Regular cardiac myocyte (primary cell): Measurements from ENCODE around the gene BIK. TPM values are rescaled to one million over a fixed set of nuclear protein-coding genes. Genes with fewer than 3 reads are reported as not detected.

Experiments
- total RNA-seq: library from RNA; depleted of rRNA; stranded (reverse); fragments of >200 nt; gene quantifications from 2 replicates; pipeline ENCODE4 v1.2.3, GENCODE V29; 2014

The BIK gene
- total RNA-seq, result under 0.01 TPM in 1 of 2 replicates, not detected in the other

DNA sequence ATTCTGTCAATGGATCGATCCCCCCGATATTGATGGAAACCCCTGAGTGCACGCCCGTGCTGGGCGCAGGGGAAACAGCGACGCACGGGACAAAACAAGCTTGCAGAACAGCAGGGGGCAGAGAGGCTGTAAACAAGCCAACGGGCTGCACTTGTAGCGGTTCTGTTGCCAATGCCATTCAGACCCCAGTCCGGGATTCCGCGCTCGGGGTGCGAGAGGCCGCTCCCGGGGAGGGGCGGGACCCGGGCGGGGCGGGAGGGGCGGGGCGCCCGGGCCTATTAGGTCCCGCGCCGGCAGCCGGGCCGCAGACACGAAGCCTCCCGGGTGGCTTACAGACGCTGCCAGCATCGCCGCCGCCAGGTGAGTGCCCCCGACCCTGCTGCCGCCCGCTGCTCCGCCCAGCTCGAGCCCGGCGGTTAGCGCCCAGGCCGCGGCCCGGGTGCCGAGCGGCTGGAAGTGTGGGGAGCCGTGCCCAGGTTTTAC is at the start of gene BIK:
BIK (plus strand) TSS at position 307 of the 483 bp plus-strand sequence. CDS start 13,273 bp downstream, outside the sequence.

DNA sequence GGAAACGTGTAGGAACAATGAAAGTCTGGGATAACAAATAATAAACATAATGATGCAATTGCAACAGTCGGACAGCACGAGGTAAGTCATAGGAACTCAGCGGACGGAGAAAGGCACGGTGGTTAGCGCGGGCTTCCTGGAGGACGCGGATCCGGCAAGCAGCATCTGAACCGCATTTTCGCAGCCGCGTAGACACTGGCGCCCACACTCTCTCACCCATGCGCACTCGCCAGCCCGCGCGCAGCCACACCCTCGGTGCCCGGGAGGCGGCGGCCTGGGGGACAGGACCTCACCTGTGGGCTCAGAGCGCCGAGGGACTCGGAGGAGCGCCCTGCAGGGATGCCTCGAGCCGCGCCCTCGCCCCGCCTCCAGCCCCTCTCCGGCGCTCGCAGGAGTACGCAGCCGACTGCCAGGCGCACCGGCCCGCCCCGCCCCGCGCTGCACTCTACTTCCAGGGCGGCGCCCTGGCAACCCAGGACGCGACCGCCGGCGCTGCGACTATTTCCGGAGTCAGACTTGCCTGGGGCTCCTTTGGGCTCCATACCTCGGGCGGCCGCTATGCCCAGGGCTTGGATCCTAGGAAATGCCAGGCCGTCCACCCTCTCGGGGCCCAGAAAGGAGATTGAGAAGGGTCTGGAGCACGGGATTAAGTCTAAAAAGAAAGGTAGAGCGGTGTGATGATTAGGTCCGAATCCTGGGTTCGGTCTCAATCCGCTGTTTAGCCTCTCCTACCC is 21.4 kb upstream of the BIK start, which contains the start of gene TTLL1:
TTLL1 (minus strand) TSS at position 408 of the 734 bp plus-strand sequence. CDS start 13,805 bp downstream, outside the sequence.

GRCh38 chr22:43142880-43143562 is 32.5 kb downstream of the BIK start, which contains the start of gene MCAT:
Gene MCAT, minus strand, starts transcription at chr22:43143398. Its CDS starts 50 bp downstream, at chr22:43143348.

DNA sequence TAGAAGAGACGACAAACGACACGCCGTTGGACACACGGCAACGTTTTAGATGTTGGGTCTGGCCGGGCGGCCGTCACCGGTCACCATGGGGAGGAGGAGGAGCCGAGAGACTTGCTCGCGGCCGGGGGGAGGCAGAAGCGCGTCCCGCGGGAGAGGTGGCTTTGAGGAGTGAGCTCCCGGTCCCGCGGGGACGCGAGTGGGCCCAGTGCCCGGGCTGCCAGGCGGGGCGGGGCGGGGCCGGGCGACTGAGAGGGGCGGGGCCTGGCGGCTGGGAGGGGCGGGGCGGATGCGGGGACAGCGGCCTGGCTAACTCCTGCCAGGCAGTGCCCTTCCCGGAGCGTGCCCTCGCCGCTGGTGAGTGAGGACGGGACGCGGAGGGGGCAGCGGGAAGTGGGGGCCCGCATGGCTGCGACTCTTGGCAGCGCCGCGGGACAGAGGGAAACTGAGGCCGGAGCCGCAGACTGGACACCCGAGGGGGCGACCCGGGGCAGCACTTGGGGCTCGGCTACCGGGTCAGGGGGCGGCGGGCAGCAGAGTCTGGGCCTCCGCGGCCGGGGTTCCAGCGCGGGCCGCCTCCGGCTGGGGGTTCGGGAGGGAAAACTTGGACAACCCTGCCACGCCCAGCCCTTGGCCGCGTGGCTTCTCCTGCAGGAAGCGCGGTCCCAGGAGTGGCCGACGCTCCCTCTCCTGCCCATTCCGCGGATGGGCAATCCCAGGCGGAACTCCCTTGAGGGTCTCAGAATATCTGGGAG is 40.9 kb downstream of the BIK start, which contains the start of gene TSPO:
TSPO (plus strand) TSS at position 309 of the 752 bp plus-strand sequence. CDS start 7,680 bp downstream, outside the sequence.

Other genes starting within 250 kb of the BIK start
- gene PACSIN2, start 95.6 kb upstream of the BIK start, total RNA-seq, result 47.9 and 58.9 TPM in 2 replicates
- gene TTLL1, start 21.4 kb upstream of the BIK start, total RNA-seq, result 9.8 and 16.6 TPM in 2 replicates
- gene MCAT, start 32.6 kb downstream of the BIK start, total RNA-seq, result 9.9 and 12.7 TPM in 2 replicates
- gene TSPO, start 40.8 kb downstream of the BIK start, total RNA-seq, result 234 and 311 TPM in 2 replicates
- gene TTLL12, start 76.4 kb downstream of the BIK start, total RNA-seq, result 29.0 and 51.4 TPM in 2 replicates
- under 0.01 TPM in 1 of 2 replicates, not detected in the other for gene SCUBE1, start 232.6 kb downstream of the BIK start, total RNA-seq